T follicular helper cell (primary cell): ENCODE data around the gene LRP1.

ENCODE experiments used
- DNase-seq: peaks from one replicate; pipeline ENCODE4 v3.0.0-alpha.2; 2020; ENCODE audit warnings: low read depth

Gene LRP1

GRCh38 chr12:57134949-57135348, 6.7 kb downstream of the LRP1 start:
- no peak for DNase-seq

- no peak for DNase-seq
Observed at GRCh38 chr12:57135527-57136326, 7.4 kb downstream of the LRP1 start.

- DNase-seq, result no peak
Observed at GRCh38 chr12:57138526-57139272, 10.4 kb downstream of the LRP1 start.

- DNase-seq, result no peak
Observed at GRCh38 chr12:57139796-57140649, 11.7 kb downstream of the LRP1 start.

GRCh38 chr12:57141249-57141648, 13.0 kb downstream of the LRP1 start:
- DNase-seq, result no peak

- no peak for DNase-seq
Observed at GRCh38 chr12:57142121-57142520, 13.8 kb downstream of the LRP1 start.

GRCh38 chr12:57142727-57143126, 14.4 kb downstream of the LRP1 start:
- DNase-seq, result no peak

- no peak for DNase-seq
Observed at GRCh38 chr12:57143454-57143853, 15.2 kb downstream of the LRP1 start.

- DNase-seq, result no peak
Observed at GRCh38 chr12:57145460-57146059, 17.3 kb downstream of the LRP1 start.

- DNase-seq, result no peak
Observed at GRCh38 chr12:57146092-57146491, 17.8 kb downstream of the LRP1 start.

- DNase-seq, result no peak
Observed at GRCh38 chr12:57146961-57147944, 19.0 kb downstream of the LRP1 start, which contains the start of gene LRP1-AS. LRP1-AS (minus strand) TSS chr12:57147619.

GRCh38 chr12:57148469-57149244, 20.4 kb downstream of the LRP1 start:
- DNase-seq, result no peak

- no peak for DNase-seq
Observed at GRCh38 chr12:57149245-57149900, 21.1 kb downstream of the LRP1 start.

- no peak for DNase-seq
Observed at GRCh38 chr12:57150400-57151000, 22.2 kb downstream of the LRP1 start.

- no peak for DNase-seq
Observed at GRCh38 chr12:57151741-57152630, 23.7 kb downstream of the LRP1 start.

- DNase-seq, result no peak
Observed at GRCh38 chr12:57152639-57153038, 24.4 kb downstream of the LRP1 start.

GRCh38 chr12:57153415-57153997, 25.2 kb downstream of the LRP1 start:
- DNase-seq, result no peak
